ENCODE data around the gene RNF207.
"Not testable (repeated sequence)": the region's sequence is repeated elsewhere in the genome, so short reads cannot be mapped to it uniquely, and the experiment has no call there.

RNF207 gene

DNA sequence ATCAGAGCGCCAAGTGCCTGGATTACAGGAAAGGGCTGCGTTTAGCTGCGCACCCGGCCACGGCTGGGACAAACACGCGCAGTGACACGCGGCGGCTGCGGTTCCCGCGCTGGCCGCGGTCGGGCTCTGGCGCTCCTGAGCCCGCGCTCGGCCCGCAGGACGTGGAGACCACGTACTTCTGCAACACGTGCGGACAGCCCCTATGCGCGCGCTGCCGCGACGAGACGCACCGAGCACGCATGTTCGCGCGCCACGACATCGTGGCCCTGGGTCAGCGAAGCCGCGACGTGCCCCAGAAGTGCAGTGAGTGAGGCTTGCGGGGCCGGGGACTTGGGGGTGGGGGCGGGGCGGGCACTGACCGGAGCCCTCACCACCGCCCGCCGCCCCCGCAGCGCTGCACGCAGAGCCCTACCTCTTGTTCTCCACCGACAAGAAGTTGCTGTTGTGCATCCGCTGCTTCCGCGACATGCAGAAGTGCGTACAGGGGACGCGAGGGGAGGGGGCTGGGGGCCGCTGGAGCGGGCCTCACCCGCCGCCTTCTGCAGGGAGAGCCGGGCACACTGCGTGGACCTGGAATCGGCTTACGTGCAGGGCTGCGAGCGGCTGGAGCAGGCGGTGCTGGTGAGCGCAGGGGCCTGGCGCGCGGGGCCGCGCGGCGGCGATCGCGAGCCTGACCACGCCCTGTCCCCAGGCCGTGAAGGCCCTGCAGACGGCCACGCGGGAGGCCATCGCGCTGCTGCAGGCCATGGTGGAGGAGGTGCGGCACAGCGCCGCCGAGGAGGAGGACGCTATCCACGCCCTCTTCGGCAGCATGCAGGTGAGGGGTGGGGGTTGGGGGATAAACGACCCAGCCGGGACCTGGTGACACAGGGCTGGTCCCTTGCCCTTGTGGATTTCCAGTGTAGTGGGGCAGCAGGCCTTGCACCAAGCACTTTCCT, 3.1 kb downstream of the RNF207 start:
- Mint-ChIP-seq H3K9me3 (no peaks in the 10 kb centered on the region), H3K4me3 (peak overlapping the region; percentile 37 to 67), H3K27me3 (peaks cover 79% of the 10 kb centered on the region), H3K27ac (no peak overlapping the region), H3K4me1 (peaks cover 36% of the 10 kb centered on the region)
- DNase-seq (peak in 1 of 2 donors; percentile 26), ATAC-seq (peak; percentile 35)

DNA sequence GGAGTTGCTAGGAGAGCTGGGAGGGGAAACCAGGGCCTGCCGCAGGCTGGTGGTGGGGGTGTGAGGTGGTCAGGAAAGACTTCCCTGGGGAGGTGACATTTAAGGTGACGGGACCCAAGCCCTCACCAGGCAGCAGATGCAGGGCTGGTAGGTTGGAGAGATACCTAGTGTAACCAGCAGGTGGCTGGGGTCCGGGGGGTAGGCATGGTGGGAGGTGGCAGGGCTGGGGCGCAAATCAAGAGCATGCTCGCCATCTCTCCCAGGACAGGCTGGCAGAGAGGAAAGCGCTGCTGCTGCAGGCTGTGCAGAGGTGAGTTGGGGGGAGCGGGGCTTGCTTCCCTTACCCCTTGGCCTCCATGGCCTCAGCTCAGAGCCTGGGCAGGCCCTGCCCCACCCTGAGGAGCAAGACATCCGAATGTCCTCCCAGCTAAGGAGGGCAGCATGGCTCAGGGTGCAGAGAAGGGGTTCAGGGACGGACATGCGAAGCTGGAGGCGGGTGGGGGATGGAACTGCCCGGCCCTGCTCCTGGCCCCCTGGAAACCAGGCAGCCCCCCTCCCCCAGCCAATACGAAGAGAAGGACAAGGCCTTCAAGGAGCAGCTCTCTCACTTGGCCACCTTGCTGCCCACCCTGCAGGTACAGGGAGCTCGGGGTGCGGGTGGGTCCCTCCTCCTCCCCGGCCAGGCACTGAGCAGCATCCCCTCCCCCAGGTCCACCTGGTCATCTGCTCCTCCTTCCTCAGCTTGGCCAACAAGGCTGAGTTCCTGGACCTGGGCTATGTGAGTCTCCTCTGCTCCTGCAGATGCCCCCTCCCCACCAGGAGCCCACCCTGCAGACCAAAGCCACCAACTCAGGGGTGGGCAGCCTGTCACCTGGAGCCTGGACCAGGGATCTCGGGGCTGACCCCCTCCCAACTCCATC, 4.0 kb downstream of the RNF207 start:
- H3K27ac Mint-ChIP-seq, result no peak overlapping the region
- H3K4me3 Mint-ChIP-seq, result peak overlapping the region in 1 of 2 donors; percentile 67
- H3K27me3 Mint-ChIP-seq, result peaks cover 87% of the 10 kb centered on the region
- H3K4me1 Mint-ChIP-seq, result peaks cover 31% of the 10 kb centered on the region
- DNase-seq, result peak in 1 of 2 donors; percentile 26
- no peaks in the 10 kb centered on the region for H3K9me3 Mint-ChIP-seq
- ATAC-seq, result peak; percentile 21

DNA sequence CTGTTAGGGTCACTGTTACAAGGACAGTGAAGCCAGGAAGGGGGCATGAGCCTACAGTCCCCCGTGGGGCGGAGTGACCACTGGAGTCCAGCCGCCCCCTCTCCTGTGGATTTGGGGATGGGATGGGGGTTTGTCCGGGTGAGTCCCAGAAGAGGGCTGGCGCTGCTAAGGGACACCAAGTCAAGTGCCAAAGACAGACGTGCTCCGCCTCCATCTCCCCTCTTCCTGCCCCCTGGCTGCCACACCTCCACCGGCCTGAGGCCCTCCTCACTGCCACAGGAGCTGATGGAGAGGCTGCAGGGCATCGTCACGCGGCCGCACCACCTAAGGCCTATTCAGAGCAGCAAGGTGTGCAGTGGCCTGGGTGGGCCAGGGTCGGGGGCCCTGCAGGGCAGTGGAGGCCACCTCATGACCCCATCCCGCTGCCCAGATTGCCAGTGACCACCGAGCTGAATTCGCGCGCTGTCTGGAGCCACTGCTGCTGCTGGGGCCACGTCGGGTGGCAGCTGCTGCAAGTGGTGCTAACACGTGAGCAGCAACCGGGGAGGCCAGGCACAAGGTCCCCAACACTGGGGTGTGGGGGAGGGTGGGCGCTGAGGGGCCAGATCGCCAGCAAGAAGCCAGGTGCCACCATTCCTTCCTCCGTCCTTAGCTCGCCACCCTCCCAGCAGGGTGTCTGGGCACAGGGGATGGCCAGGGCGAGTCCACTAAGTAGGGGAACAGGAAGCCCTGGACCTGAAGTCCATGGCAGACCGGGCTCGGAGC, 4.9 kb downstream of the RNF207 start:
- Mint-ChIP-seq H3K27ac (no peak overlapping the region), H3K9me3 (no peaks in the 10 kb centered on the region), H3K4me3 (no peak overlapping the region), H3K4me1 (peaks cover 28% of the 10 kb centered on the region), H3K27me3 (peaks cover 96% of the 10 kb centered on the region)
- no peak for ATAC-seq
- DNase-seq, result no peak

DNA sequence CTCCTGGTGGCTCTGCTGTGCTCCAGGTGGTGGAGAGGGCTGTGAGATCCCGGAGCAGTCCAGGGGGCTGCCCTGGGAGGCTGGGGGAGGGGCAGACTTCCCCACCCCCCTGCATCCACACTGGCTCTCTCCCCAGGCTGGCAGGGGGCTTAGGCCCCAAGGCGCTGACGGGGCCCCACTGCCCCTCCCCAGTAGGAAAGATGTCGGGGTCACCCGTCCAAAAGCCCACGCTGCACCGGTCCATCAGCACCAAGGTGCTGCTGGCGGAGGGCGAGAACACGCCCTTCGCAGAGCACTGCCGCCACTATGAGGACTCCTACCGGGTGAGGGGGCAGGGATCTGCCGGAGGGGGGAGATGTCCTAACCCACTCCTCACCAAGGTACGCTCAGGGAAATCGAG, 5.8 kb downstream of the RNF207 start:
- Mint-ChIP-seq H3K4me1 (peaks cover 26% of the 10 kb centered on the region), H3K9me3 (no peaks in the 10 kb centered on the region), H3K27me3 (peaks cover 92% of the 10 kb centered on the region), H3K4me3 (no peak overlapping the region), H3K27ac (no peak overlapping the region)
- DNase-seq (no peak), ATAC-seq (no peak)

DNA sequence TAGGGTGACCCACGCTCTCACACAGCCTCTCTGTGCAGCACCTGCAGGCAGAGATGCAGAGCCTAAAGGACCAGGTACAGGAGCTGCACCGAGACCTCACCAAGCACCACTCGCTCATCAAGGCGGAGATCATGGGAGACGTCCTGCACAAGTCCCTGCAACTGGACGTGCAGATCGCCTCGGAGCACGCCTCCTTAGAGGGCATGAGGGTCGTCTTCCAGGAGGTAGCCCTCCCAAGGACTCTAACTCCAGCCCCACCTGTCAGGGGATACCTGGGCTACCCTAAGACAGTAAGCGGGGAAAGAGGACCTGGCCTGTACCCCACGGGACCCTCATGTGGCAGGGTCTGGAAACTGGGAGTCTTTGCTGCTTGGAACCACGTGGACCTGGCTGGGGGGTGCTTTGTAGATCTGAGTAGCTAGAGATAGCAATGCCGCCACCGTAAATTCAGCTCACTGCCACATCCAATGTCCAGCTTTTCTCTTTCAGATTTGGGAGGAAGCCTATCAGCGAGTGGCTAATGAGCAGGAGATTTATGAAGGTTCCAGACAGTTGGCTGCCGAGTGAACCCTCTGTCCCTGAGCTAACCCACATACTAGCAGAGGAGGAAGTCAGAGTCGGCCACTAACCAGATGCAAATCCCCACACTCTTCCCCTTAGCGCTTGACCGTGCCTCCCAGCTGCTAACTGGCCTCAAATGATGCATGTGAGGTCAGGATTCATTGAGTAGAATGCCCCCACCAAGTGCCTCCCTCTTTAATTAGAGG, 6.5 kb downstream of the RNF207 start:
- H3K9me3 Mint-ChIP-seq, result no peaks in the 10 kb centered on the region
- DNase-seq (no peak), ATAC-seq (no peak)
- H3K27ac Mint-ChIP-seq, result no peak overlapping the region
- H3K4me3 Mint-ChIP-seq, result no peak overlapping the region
- H3K27me3 Mint-ChIP-seq, result peaks cover 86% of the 10 kb centered on the region
- peaks cover 22% of the 10 kb centered on the region for H3K4me1 Mint-ChIP-seq

DNA sequence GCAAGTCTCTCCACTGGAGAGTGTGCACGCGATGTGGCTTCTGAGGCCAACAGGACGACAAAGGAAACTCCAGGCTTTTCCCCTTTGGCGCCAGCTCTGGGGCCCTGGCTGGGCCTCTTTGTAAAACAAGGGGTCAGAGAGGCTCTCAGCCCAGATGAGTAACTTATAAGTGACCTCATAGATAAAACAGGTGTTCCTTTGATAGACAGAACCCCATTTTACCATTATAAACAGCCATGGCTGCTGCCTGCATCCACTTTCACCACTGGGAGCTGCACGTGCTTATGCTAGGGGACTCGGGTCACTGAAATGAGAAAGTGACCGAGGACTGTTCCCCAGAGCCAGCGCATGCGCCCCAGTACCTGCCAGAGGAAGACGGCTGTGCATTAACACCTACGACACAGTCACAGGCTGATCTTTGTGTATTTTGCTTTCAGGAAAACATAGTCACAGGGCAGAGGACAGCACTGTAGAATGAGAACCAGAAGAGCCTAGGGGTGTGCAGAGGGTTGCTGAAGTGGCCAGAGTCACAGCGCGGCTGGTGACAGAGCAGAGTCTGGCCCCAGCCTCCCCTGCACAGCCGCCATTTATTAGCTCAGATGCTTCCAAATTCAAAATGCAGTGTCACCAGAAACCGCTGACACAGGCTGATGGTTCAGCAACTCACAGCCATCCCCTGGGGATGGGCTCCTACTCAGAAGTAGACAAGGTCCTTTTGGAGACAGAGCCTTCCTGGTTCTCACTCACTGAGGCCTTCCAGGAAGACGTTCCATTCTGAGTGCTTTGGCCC, 12.7 kb downstream of the RNF207 start:
- Mint-ChIP-seq H3K27me3 (peaks cover 24% of the 10 kb centered on the region), H3K4me3 (no peak overlapping the region), H3K4me1 (no peaks in the 10 kb centered on the region), H3K27ac (no peak overlapping the region), H3K9me3 (no peaks in the 10 kb centered on the region)
- no peak for ATAC-seq
- no peak for DNase-seq

DNA sequence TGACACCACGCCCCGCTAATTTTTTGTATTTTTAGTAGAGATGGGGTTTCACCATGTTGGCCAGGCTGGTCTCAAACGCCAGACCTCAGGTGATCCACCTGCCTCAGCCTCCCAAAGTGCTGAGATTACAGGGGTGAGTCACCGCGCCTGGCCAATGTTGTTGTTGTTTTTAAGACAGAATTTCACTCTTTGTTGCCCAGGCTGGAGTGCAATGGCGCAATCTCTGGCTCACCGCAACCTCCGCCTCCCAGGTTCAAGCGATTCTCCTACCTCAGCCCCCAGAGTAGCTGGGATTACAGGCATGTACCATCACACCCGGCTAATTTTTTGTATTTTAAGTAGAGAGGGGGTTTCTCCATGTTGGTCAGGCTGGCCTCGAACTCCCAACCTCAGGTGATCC, 13.7 kb downstream of the RNF207 start:
- not testable (repeated sequence) for ATAC-seq, H3K9me3 Mint-ChIP-seq, H3K4me3 Mint-ChIP-seq, DNase-seq, H3K27ac Mint-ChIP-seq, H3K4me1 Mint-ChIP-seq
- H3K27me3 Mint-ChIP-seq, result peaks cover 13% of the 10 kb centered on the region

DNA sequence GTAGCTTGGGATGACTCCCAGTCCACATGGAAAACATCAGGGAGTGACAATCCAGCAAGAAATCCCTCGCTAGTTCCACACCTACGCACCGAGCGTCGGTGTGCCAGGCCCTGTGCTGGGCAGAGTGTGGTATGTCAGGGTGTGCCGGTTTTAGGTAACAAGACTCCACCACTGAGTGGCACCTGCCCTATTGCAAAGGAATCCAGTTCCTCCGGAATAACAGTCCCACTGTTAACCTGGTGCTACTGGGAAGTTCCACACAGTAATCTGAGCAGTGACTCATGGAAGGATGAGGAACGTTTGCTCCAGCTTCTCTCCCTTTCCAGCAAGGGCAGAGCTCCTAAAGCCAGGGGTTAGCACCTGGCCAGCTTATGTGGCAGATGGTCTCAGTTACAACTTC, 14.3 kb downstream of the RNF207 start:
- no peaks in the 10 kb centered on the region for H3K4me1 Mint-ChIP-seq
- no peak overlapping the region for H3K4me3 Mint-ChIP-seq
- H3K9me3 Mint-ChIP-seq, result no peaks in the 10 kb centered on the region
- H3K27ac Mint-ChIP-seq, result no peak overlapping the region
- no peak for ATAC-seq
- peaks cover 8% of the 10 kb centered on the region for H3K27me3 Mint-ChIP-seq
- no peak for DNase-seq

DNA sequence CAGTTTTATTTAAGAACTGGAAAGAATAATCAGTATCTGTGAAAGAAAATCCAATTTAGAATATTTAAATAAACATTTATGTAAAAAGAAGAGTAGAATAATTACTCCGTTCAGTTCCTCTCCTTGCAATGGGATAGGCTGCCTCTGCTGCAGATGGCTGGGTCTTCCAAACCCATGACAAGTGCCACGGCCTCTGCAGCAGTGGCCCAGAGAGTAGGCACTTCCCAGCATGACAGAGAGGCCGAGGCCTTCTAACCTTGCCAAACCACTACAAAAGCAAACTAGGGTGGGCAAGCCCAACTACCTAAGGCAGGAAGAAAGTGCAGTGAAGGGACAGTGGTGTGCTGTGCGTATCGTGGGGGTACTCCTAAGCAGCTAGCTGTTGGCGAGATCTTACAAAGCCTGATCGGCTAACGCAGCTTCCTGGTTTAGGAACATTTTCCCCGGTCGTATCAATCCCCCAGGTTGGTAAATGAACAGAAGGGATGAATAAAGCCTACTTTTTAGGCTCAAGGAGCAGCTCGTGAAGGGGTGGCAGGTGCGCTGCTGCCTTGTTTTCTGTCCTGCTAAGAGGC, 15.4 kb downstream of the RNF207 start:
- DNase-seq (no peak), ATAC-seq (no peak)
- Mint-ChIP-seq H3K27me3 (no peaks in the 10 kb centered on the region), H3K27ac (no peak overlapping the region), H3K9me3 (no peaks in the 10 kb centered on the region), H3K4me3 (no peak overlapping the region), H3K4me1 (no peaks in the 10 kb centered on the region)

DNA sequence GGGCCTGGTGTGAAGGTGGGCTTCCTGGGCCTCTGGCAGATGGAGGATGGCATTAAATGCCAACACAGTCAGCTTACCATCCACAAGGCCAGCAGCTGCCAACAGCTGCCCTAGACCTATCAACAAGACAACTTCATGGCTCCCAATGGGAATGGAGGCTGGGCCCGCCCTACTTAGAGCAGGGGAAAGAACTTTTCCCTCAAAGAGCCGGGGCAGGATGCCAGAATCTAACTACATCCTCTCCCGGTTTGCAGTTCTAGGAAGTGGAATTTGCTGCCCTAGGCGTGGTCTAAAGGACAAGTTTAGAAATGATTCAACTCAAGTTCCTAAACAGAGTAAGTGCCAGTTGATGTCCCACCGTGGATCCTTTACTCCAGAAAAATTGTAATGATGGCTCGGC, 16.7 kb downstream of the RNF207 start:
- ATAC-seq, result no peak
- Mint-ChIP-seq H3K4me3 (no peak overlapping the region), H3K4me1 (no peaks in the 10 kb centered on the region), H3K9me3 (no peaks in the 10 kb centered on the region), H3K27me3 (no peaks in the 10 kb centered on the region), H3K27ac (no peak overlapping the region)
- no peak for DNase-seq

DNA sequence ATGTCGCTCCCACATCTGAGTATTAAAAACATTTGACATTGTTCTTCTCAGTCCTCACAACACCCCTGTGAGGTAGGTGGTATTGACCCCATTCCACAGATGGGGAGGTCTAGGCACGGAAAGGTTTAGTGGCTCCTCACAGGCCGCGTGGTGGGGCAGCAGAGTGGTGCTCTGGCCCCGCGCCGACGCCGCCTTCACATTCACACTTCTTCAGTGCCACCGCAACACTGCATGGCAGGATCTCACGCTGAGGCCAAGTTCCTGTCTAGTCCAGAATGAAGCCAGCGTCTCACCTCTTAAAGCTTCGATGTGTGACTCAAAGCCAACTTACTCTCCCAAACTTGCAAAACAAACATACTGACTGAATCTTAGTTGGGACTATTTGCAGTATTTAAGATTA, 17.7 kb downstream of the RNF207 start:
- Mint-ChIP-seq H3K9me3 (no peaks in the 10 kb centered on the region), H3K4me3 (no peak overlapping the region), H3K27me3 (no peaks in the 10 kb centered on the region), H3K27ac (peak overlapping the region in 1 of 2 donors; percentile 19), H3K4me1 (no peaks in the 10 kb centered on the region)
- no peak for DNase-seq
- ATAC-seq, result no peak

DNA sequence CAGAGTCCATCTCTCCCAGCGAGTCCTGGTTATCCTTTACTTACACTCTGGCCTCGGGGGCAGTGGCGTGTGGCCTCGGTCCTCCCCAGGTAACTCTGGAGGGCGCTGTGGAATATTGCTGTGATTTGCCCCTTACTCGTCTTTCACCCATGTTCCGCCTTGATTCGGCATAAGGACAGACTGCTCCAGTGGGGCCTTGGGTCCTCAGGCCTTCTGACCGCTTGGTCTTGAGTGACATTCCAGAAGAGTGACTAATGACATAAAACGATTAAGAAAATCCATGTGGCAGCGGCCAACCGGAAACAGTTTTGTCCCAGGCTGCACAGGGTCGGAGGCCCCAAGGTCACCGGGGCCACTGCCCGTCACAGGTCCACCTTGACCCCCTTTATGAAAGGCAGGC, 18.8 kb downstream of the RNF207 start:
- Mint-ChIP-seq H3K27ac (no peak overlapping the region), H3K9me3 (no peaks in the 10 kb centered on the region), H3K4me3 (no peak overlapping the region), H3K27me3 (no peaks in the 10 kb centered on the region), H3K4me1 (no peaks in the 10 kb centered on the region)
- no peak for DNase-seq
- ATAC-seq, result no peak

DNA sequence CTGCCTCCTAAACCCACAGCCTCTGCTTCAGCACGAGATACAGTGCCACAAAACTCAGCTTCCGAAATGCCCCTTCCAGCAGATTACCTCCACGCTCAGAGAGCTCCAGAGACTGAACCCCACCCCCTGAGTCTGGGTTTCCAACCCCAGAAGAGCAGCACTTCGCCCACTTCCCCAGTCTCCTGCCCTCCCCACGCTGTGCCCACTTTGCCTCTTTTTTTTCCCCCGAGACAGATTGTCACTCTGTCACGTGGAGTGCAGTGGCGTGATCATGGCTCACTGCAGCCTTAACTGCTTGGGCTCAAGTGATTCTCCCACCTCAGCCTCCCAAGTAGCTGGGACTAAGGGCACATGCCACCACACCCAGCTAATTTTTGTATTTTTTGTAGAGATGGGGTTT, 19.7 kb downstream of the RNF207 start:
- no peak for DNase-seq
- Mint-ChIP-seq H3K4me3 (no peak overlapping the region), H3K27me3 (no peaks in the 10 kb centered on the region), H3K27ac (no peak overlapping the region), H3K9me3 (no peaks in the 10 kb centered on the region), H3K4me1 (no peaks in the 10 kb centered on the region)
- ATAC-seq, result no peak

DNA sequence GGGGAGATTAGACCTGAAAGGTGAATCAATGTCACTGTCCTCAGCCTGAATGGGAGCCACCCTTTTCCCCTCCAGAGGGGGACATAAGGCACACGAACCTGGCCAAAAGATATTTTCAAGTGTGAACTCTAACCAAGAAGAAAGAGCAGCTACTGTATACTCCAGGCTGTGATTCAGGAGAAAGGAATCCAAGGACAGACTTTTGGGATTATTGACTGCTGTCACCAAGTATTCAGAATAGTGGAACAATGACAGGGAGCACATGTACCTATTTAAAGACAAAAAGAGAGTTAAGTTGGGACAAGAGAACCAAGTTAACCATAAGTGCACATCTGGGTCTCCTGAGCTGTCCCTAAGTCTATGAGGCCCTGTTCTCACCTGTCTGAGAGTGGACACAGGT, 27.5 kb downstream of the RNF207 start:
- peaks cover 20% of the 10 kb centered on the region for H3K4me1 Mint-ChIP-seq
- H3K9me3 Mint-ChIP-seq, result no peaks in the 10 kb centered on the region
- no peak overlapping the region for H3K27ac Mint-ChIP-seq
- peaks cover 9% of the 10 kb centered on the region for H3K27me3 Mint-ChIP-seq
- H3K4me3 Mint-ChIP-seq, result no peak overlapping the region
- ATAC-seq (no peak), DNase-seq (no peak)
